Thoracic aorta (tissue), 2 donors: Measurements from ENCODE around the gene SRP54. TPM values are rescaled to one million over a fixed set of nuclear protein-coding genes. Genes with fewer than 3 reads are reported as not detected.
A peak's percentile ranks its signal among the peaks of the same experiment; 100 is the strongest.

Experiments used
- ATAC-seq: fragments of 150-250 bp; one replicate; pipeline ENCODE4 v1.8.0; 2017; ENCODE audit warnings: low read depth; ENCODE audit not compliant: insufficient number of reproducible peaks, low FRiP score
- DNase-seq: peaks from one replicate; pipeline ENCODE4 v3.0.0-alpha.2; 2020; ENCODE audit warnings: low spot score
- H3K27ac ChIP-seq, 2 donors: fragments of 200-600 bp; sonication (generic); 1 replicate in 1 of 2; 2 replicates in 1 of 2; pipeline ENCODE4 v1.5.1; 2016; ENCODE audit warnings: mild to moderate bottlenecking in 2 of 2, moderate library complexity in 2 of 2
- H3K27me3 ChIP-seq: fragments of 200-600 bp; sonication (generic); replicated peaks from 2 replicates; pipeline ENCODE4 v1.6.0; 2016; ENCODE audit warnings: mild to moderate bottlenecking; ENCODE audit not compliant: insufficient read depth
- H3K36me3 ChIP-seq: fragments of 200-600 bp; sonication (generic); one replicate; pipeline ENCODE4 v1.5.1; 2016
- H3K4me1 ChIP-seq, 2 donors: fragments of 200-600 bp; sonication (generic); 1 replicate in 1 of 2; 2 replicates in 1 of 2; pipeline versions ENCODE4 v1.5.1 to v1.6.0; 2016; ENCODE audit warnings: low read depth in 2 of 2, mild to moderate bottlenecking in 1 of 2; ENCODE audit not compliant: control insufficient read depth in 1 of 2
- H3K4me3 ChIP-seq: fragments of 200-600 bp; sonication (generic); 2 replicates; pipeline ENCODE4 v1.5.1; 2016; ENCODE audit warnings: mild to moderate bottlenecking
- H3K9me3 ChIP-seq: fragments of 200-600 bp; sonication (generic); 2 replicates; pipeline ENCODE4 v1.5.1; 2016
- CTCF ChIP-seq: fragments of 200-600 bp; sonication (generic); IDR thresholded peaks from one replicate; pipeline ENCODE4 v1.5.1; 2019; ENCODE audit warnings: antibody characterized with exemption
- total RNA-seq, 2 donors: library from RNA; depleted of rRNA; stranded (reverse); fragments of >200 nt; gene quantifications; one replicate each; pipeline versions ENCODE4 v1.1.0 to v1.2.3, GENCODE V29; 2016

SRP54 gene
- total RNA-seq, result 10 to 100 TPM; 57.1 to 87.2 TPM

DNA sequence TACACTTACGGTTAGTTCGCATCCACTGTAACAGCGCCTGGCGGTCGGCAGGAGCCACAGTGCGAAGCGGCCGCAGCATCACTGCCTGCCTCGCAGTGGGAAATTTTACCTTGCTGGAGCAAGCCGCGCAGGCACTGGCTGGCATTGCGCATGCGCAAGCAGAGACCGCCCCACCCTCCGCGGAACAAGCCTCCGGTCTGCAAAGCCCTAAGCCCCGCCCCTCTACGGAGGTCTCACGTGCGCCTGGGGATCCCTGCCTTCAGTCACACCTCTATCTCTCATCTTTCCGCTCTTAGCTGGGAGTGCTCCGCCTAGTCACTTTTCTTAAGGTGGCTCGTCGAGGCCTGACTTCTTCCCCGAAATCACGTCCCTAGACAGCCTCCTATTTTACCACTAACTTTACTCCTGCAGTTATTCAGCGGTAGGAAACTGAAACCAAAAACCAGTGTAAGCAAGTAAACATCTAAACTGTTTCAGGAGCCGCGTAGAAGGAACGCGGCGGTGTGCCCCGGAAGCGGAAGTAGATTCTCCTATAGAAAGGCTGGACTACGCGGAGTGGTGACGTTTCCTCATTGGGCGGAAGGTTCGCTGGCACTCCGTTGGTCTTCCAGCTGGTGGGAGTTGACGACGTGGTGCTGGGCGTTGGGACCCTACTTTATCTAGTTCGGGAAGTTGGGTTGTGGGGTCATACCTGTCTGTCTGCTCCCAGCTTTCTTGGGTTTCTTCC, at the start of gene SRP54:
Gene SRP54 (plus strand): TSS at position 572 of the 727 bp plus-strand sequence. CDS start 13,718 bp downstream, outside the sequence.
- H3K4me1 ChIP-seq, result peaks cover 22 to 41% of the 10 kb centered on the region in 2 donors
- H3K36me3 ChIP-seq, result no peaks in the 10 kb centered on the region
- H3K9me3 ChIP-seq, result no peaks in the 10 kb centered on the region
- peak; percentile 92 for ATAC-seq
- TF ChIP-seq CTCF, result peak; percentile 0
- peak; percentile 85 for DNase-seq
- peak within 1 kb of the TSS; percentile 97 to 99 for H3K27ac ChIP-seq
- H3K27me3 ChIP-seq, result no peaks in the 10 kb centered on the region
- H3K4me3 ChIP-seq, result peak within 1 kb of the TSS; percentile 92

GRCh38 chr14:34933301-34933700, 49.5 kb upstream of the SRP54 start:
- TF ChIP-seq CTCF, result no peak
- no peak for ATAC-seq
- Histone ChIP-seq H3K27ac (no peak overlapping the region), H3K4me3 (no peak overlapping the region), H3K9me3 (no peaks in the 10 kb centered on the region), H3K4me1 (no peaks in the 10 kb centered on the region), H3K36me3 (no peaks in the 10 kb centered on the region), H3K27me3 (no peaks in the 10 kb centered on the region)
- no peak for DNase-seq

GRCh38 chr14:34935488-34935887, 47.3 kb upstream of the SRP54 start:
- peaks cover 6% of the 10 kb centered on the region for H3K36me3 ChIP-seq
- H3K4me3 ChIP-seq, result no peak overlapping the region
- H3K4me1 ChIP-seq, result no peaks in the 10 kb centered on the region
- ATAC-seq, result no peak
- TF ChIP-seq CTCF, result no peak
- no peak for DNase-seq
- no peaks in the 10 kb centered on the region for H3K27me3 ChIP-seq
- no peaks in the 10 kb centered on the region for H3K9me3 ChIP-seq
- H3K27ac ChIP-seq, result no peak overlapping the region

GRCh38 chr14:34937442-34937841, 45.4 kb upstream of the SRP54 start:
- no peaks in the 10 kb centered on the region for H3K4me1 ChIP-seq
- DNase-seq (no peak), ATAC-seq (no peak)
- no peaks in the 10 kb centered on the region for H3K9me3 ChIP-seq
- TF ChIP-seq CTCF, result no peak
- H3K27ac ChIP-seq, result no peak overlapping the region
- no peaks in the 10 kb centered on the region for H3K27me3 ChIP-seq
- no peak overlapping the region for H3K4me3 ChIP-seq
- peaks cover 6% of the 10 kb centered on the region for H3K36me3 ChIP-seq

DNA sequence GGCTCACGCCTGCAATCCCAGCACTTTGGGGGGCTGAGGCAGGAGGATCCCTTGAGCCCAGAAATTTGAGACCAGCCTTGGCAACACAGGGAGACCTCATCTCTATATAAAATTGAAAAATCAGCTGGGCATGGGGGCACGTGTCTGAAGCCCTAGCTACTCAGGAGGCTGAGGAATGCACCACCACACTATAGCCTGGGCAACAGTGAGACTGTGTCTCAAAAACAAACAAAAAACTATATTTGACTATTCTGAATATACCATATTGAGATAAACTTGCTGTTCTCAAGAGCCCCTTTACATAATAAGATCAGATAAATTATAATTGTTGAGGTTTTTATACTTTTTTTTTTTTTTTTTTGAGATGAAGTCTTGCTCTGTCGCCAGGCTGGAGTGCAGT, 44.9 kb upstream of the SRP54 start:
- H3K4me3 ChIP-seq, result no peak overlapping the region
- H3K4me1 ChIP-seq, result no peaks in the 10 kb centered on the region
- H3K27me3 ChIP-seq, result no peaks in the 10 kb centered on the region
- DNase-seq, result no peak
- no peak for ATAC-seq
- TF ChIP-seq CTCF, result no peak
- no peak overlapping the region for H3K27ac ChIP-seq
- no peaks in the 10 kb centered on the region for H3K9me3 ChIP-seq
- H3K36me3 ChIP-seq, result peaks cover 6% of the 10 kb centered on the region
